ENCODE data around the gene SNAP29.

- TF ChIP-seq CTCF (IDR thresholded peaks at IDR 0.05) (no peak), POLR2A (IDR thresholded peaks at IDR 0.05) (no peak)
Measured at GRCh38 chr22:20857838-20858614, 781 bp upstream of the SNAP29 start.

All from testis (tissue), 2 donors.